NCI-H2196 (cell line): ENCODE measurements around the gene ASIC5.
"Not testable (repeated sequence)": the region's sequence is repeated elsewhere in the genome, so short reads cannot be mapped to it uniquely, and the experiment has no call there.

Experiments used
- DNase-seq: peaks from one replicate; lab custom pipeline; 2025; ENCODE audit not compliant: unreplicated experiment; lab: John Stamatoyannopoulos, UW

ASIC5 gene

GRCh38 chr4:155866177-155866576, at the start of gene ASIC5:
Gene ASIC5 (minus strand): TSS chr4:155866277. CDS start chr4:155866226, 51 bp downstream.
- no peak for DNase-seq

- no peak for DNase-seq
Measured at GRCh38 chr4:155914782-155915181, 48.7 kb upstream of the ASIC5 start.

GRCh38 chr4:155911905-155912304, 45.8 kb upstream of the ASIC5 start:
- no peak for DNase-seq

GRCh38 chr4:155909615-155910226, 43.6 kb upstream of the ASIC5 start:
- DNase-seq: no peak

GRCh38 chr4:155908187-155909139, 42.4 kb upstream of the ASIC5 start:
- no peak for DNase-seq

DNA sequence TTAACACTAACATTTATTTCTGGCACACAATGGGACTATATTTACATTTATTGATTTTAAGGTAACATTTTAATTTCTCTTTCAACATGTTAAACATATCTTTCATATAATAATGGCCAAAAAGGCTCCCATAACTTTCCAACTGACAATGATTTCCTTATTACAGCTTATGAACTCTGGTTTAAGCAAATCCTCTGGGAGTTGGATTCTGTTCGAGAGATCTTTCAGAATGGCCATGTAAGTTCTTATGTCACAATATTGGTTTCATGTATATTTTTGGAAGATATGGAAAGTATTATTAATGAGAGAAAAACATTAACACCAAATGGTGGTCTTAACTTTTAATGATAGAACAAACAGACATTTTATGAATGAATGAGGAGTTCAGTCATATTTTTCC, 41.5 kb upstream of the ASIC5 start:
- no peak for DNase-seq

- DNase-seq: peak; percentile 36
Measured at GRCh38 chr4:155906554-155907247, 40.6 kb upstream of the ASIC5 start.

- no peak for DNase-seq
Measured at GRCh38 chr4:155904331-155904730, 38.3 kb upstream of the ASIC5 start.

DNA sequence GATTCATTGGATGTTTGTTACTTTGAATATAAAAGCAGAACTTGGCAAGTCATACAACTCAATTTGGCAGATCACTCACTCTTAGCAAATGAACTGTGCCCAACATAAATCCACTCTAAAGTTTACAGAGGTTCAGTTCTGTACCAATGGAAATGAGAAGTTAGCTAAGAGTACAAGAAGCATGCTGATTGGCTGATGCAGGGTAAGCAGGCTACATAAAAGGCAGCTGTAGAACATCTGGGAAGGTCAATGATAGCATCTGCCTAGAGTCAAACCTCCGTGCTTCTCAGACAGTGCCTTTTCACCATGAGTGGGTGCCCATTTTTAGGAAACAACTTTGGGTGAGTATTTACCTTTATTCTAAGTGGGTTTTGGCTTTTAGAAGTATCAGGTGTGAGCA, 37.4 kb upstream of the ASIC5 start, which contains the start of gene TDO2:
Gene TDO2 (plus strand): TSS at position 244 of the 400 bp plus-strand sequence. CDS start 63 bp downstream, at position 307.
- no peak for DNase-seq

DNA sequence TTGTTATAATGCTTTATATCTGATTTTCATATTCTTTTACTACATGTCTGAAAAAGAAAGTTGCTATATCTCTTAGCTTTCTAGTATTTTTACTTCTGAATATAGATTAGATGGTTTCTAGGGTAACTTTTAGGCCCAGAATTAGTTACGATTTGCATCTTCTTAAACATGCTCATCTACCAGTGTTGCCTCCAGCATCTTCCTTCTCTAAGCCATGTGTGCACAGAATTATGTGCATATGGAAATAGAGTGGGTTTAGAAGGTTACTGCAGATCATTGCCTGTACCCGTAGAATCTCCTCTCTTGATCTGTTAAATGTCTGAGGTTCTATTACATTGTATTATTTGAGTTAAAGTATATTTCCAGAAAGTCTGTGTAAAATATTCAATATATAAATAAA, 34.9 kb upstream of the ASIC5 start:
- DNase-seq: no peak

GRCh38 chr4:155900381-155900780, 34.3 kb upstream of the ASIC5 start:
- DNase-seq: no peak

DNA sequence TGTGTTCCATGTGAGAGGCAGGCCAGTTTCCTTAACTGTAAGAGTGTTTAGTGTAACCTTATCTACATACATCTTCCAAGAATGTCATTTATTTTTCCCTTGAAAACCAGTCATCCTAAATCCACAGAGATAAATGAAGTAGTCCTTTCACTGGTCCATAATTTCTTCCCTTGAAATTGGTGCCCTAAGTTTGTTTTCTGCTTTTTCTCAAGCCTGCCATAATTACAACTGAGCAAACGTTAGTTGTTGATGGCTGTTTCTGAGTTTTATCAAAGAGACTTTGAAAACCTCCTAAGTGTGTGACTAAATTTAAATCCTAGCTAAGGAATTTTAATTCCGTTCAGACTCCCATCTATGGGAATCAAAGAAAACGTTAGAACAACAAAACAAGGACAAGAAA, 33.8 kb upstream of the ASIC5 start:
- no peak for DNase-seq

DNA sequence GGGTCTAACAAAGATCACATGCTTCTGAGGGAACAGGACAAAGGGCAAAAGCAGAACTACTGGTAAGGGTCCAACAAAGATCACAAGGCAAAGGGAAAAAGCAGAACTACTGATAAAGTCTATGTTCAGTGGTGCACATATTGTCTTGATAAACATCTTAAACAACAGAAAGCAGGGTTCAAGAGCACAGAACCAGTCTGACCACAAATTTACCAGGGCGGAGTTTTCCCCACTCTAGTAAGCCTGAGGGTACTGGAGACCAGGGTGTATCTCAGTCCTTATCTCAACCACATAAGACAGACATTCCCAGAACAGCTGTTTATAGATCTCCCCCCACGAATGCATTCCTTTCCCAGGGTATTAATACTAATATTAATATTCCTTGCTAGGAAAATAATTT, 32.3 kb upstream of the ASIC5 start:
- not testable (repeated sequence) for DNase-seq

DNA sequence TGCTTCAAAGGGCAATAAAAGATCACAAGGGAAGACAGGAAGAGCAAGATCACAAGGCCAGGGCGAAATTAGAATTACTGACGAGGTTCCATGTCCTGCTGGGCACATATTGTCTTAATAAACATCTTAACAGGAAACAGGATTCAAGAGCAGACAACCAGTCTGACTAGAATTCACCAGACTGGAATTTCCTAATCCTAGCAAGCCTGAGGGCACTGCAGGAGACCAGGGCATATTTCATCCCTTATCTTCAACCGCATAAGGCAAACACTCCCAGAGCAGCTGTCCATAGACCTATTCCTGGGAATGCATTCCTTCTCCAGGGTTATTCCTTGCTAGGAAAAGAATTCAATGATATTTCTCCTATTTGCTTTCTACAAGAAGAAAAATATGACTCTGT, 25.0 kb upstream of the ASIC5 start:
- DNase-seq: no peak

DNA sequence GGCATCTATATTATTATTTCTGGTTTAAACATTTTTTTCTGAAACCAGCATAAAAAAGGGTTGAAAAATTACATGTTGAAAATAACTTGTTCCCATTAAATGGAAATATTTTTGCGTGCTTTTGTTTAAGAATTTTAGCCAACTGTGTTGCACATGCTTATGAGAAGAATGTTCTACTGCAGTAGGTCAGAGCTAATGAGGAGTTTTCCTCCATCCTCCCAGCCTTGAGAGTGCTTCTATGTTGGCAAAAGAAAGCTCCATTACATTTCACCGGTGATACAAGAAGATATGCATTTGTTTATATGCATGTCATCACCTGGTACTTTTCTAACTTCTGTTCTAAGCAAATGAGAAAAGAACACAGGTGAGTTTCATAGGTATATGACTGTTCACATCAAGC, 23.9 kb upstream of the ASIC5 start:
- no peak for DNase-seq

GRCh38 chr4:155889031-155889793, 23.1 kb upstream of the ASIC5 start:
- no peak for DNase-seq

DNA sequence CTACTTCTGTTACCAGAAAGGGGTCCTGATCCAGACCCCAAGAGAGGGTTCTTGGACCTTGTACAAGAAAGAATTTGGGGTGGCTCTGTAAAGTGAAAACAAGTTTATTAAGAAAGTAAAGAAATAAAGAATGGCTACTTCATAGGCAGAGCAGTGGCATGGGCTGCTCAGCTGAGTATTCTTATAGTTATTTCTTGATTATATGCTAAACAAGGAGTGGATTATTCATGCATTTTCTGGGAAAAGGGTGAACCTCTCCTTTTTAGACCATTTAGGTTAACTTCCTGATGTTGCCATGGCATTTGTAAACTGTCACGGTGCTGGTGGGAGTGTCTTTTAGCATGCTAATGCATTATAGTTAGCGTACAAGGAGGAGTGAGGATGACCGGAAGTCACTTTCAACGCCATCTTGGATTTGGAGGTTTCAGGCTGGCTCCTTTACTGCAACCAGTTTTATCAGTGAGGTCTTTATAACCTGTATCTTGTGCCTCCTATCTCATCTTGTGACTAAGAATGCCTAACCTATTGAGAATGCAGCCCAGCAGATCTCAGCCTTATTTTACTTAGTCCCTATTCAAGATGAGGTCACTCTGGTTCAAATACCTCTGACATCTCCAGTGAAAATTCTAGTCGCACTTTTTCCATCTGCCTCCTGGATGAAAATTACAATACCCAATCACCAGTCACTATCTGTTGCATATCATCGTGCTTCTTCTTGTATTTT, 21.9 kb upstream of the ASIC5 start:
- no peak for DNase-seq

GRCh38 chr4:155887045-155887444, 21.0 kb upstream of the ASIC5 start:
- DNase-seq: no peak

DNA sequence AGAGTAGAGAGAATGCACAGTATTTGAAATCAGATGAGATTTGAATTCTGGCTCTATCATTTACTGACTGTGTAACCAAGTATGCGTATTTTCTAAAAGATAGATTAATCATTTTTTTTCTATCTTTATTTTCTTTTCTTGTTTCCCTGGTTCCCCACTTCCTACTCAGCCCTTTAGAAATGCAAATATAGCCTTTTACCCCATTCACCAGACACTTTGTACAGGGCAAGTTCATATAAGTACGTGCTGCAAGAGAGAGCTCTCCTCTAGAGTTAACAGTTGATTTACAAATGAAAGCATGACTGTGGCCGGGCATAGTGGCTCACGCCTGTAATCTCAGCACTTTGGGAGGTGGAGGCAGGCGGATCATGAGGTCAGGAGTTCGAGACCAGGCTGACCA, 19.6 kb upstream of the ASIC5 start:
- no peak for DNase-seq

DNA sequence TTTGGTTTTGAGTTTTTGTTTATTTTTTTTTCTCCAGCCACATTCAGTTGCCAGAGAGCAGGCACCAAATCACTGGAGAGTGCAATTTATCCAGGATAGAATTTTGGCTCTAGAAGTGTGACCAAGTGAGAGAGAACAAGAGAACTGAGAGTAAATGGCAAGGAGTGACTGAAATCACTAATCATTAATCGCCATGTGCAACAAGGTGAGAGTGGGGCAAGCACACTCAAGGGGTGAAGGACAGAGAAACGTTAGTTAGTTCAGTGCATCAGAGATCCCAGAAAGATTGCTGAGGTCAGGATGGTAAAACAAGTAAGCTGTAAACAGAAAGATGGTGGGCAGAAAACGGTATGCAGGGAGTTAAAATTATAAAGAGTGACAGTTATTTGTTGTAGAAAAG, 17.8 kb upstream of the ASIC5 start:
- DNase-seq: no peak
